A549 (cell line): ENCODE data around the gene BLACAT1. TPM values are rescaled to one million over a fixed set of nuclear protein-coding genes. Genes with fewer than 3 reads are reported as not detected.

ENCODE experiments used
- ATAC-seq, 2 experiments: fragments of 200-7000 bp in 1 of 2; fragments of >200 bp in 1 of 2; cut with Nextera tagmentation in 1 of 2; cut with Tn5 transposase in 1 of 2; 3 replicates each; pipeline versions ENCODE4 v1.8.0 to v1.9.1; 2018 to 2020; ENCODE audit warnings: mild to moderate bottlenecking in 1 of 2, moderate library complexity in 1 of 2
- CTCF ChIA-PET: fragments of 300-600 bp; sonication (Branson Sonifier 250); formaldehyde crosslinking; extraction: SDS; loops from one replicate; lab custom pipeline; 2021; ENCODE audit warnings: antibody characterized with exemption, inconsistent platforms; lab: Yijun Ruan, JAX
- POLR2A ChIA-PET: fragments of 350-600 bp; formaldehyde crosslinking; extraction: SDS; loops from one replicate; lab custom pipeline; 2021; ENCODE audit warnings: antibody characterized with exemption, inconsistent platforms; lab: Yijun Ruan, JAX
- DNase-seq, 2 experiments: peaks; one replicate each; pipeline versions ENCODE4 v3.0.0 to v3.0.0-alpha.2; 2011 to 2016; ENCODE audit warnings: low read depth in 1 of 2, low spot score in 1 of 2
- FAIRE-seq: peaks from 2 replicates; lab custom pipeline; 2011; peaks lifted over from hg19 to GRCh38; lab: Jason Lieb, UNC
- H3K27ac ChIP-seq, 2 experiments: fragments of >200 bp; sonication (Bioruptor Twin); formaldehyde crosslinking; 3 replicates each; pipeline ENCODE4 v1.5.1; 2016 to 2017
- H3K4me1 ChIP-seq: fragments of >200 bp; sonication (Bioruptor Twin); formaldehyde crosslinking; 3 replicates; pipeline ENCODE4 v1.6.1; 2016
- H3K4me2 ChIP-seq: fragments of >200 bp; sonication (Bioruptor Twin); formaldehyde crosslinking; 3 replicates; pipeline ENCODE4 v1.6.1; 2016
- H3K4me3 ChIP-seq: fragments of >200 bp; sonication (Bioruptor Twin); formaldehyde crosslinking; 3 replicates; pipeline ENCODE4 v1.5.1; 2016
- H3K9me3 ChIP-seq: fragments of >200 bp; sonication (Bioruptor Twin); formaldehyde crosslinking; 3 replicates; pipeline ENCODE4 v1.6.1; 2016
- CTCF ChIP-seq: fragments of >200 bp; sonication (Bioruptor Twin); formaldehyde crosslinking; IDR thresholded peaks from 3 replicates; pipeline ENCODE4 v1.5.1; 2016
- E2F6 ChIP-seq: IDR thresholded peaks from 2 replicates; pipeline ENCODE4 v1.6.1; 2012; ENCODE audit warnings: low read depth, borderline replicate concordance
- EP300 ChIP-seq, 2 experiments: fragments of >200 bp; sonication (Bioruptor Twin); formaldehyde crosslinking; IDR thresholded peaks; 2 replicates in 1 of 2; 3 replicates in 1 of 2; pipeline ENCODE4 v1.6.1; 2016 to 2017
- FOSB ChIP-seq: fragments of 250-450 bp; sonication (Bioruptor Pico); IDR thresholded peaks from 2 replicates; pipeline ENCODE4 v1.5.0; 2020; ENCODE audit warnings: mild to moderate bottlenecking, moderate library complexity
- FOXS1 ChIP-seq: fragments of 250-450 bp; sonication (Bioruptor Pico); IDR thresholded peaks from 2 replicates; pipeline ENCODE4 v1.5.0; 2020; ENCODE audit warnings: mild to moderate bottlenecking, moderate library complexity
- HEYL ChIP-seq: fragments of 250-450 bp; sonication (Bioruptor Pico); IDR thresholded peaks from 2 replicates; pipeline ENCODE4 v1.8.0; 2021; ENCODE audit warnings: mild to moderate bottlenecking, moderate library complexity
- HMGXB4 ChIP-seq: fragments of 250-450 bp; sonication (Bioruptor Pico); IDR thresholded peaks from 2 replicates; pipeline ENCODE4 v1.5.0; 2021; ENCODE audit warnings: mild to moderate bottlenecking, moderate library complexity, borderline replicate concordance
- KDM1A ChIP-seq: fragments of 200-600 bp; sonication (generic); IDR thresholded peaks from 2 replicates; pipeline ENCODE4 v1.6.1; 2016; ENCODE audit warnings: low read depth, mild to moderate bottlenecking
- MAX ChIP-seq: IDR thresholded peaks from 2 replicates; pipeline ENCODE4 v1.6.1; 2012
- MYC ChIP-seq: IDR thresholded peaks from 2 replicates; pipeline ENCODE4 v1.6.1; 2012; ENCODE audit warnings: mild to moderate bottlenecking, inconsistent platforms, low read length, improper control_type of control experiment, borderline replicate concordance
- NFE2L2 ChIP-seq: fragments of 150-350 bp; conservative IDR thresholded peaks from 2 replicates; pipeline ENCODE4 v1.6.1; 2014; ENCODE audit warnings: low read length
- NPAS2 ChIP-seq: fragments of 250-450 bp; sonication (Bioruptor Pico); IDR thresholded peaks from 2 replicates; pipeline ENCODE4 v1.8.0; 2022; ENCODE audit warnings: mild to moderate bottlenecking, moderate library complexity, borderline replicate concordance
- POLR2AphosphoS2 ChIP-seq: conservative IDR thresholded peaks from 2 replicates; pipeline ENCODE4 v1.6.1; 2012; ENCODE audit warnings: low read length, improper control_type of control experiment, inconsistent platforms
- RCOR1 ChIP-seq: fragments of 150-350 bp; IDR thresholded peaks from 2 replicates; pipeline ENCODE4 v1.6.1; 2014; ENCODE audit warnings: antibody characterized with exemption, low read length, low read depth
- RFX5 ChIP-seq: fragments of 450-650 bp; IDR thresholded peaks from 2 replicates; pipeline ENCODE4 v1.7.1; 2014; ENCODE audit warnings: antibody characterized with exemption, mild to moderate bottlenecking, moderate library complexity
- SREBF2 ChIP-seq: fragments of 450-650 bp; IDR thresholded peaks from 2 replicates; pipeline ENCODE4 v1.6.1; 2014; ENCODE audit warnings: mild to moderate bottlenecking, moderate library complexity
- USF2 ChIP-seq: fragments of 450-650 bp; IDR thresholded peaks from 2 replicates; pipeline ENCODE4 v1.6.1; 2014; ENCODE audit warnings: antibody characterized with exemption
- ZFP36 ChIP-seq: fragments of 450-650 bp; IDR thresholded peaks from 2 replicates; pipeline ENCODE4 v1.6.1; 2014; ENCODE audit warnings: borderline replicate concordance; ENCODE audit not compliant: partially characterized antibody
- ZNF302 ChIP-seq: fragments of 250-450 bp; sonication (Bioruptor Pico); IDR thresholded peaks from 2 replicates; pipeline ENCODE4 v1.9.0; 2021; ENCODE audit warnings: inconsistent platforms, mild to moderate bottlenecking, moderate library complexity
- WGBS: methylation state at CpG from one replicate; pipeline ENCODE4 v1.1.6; 2017; ENCODE audit errors: missing lambda C conversion rate; 5-methylcytosine and 5-hydroxymethylcytosine counted together
- polyA plus RNA-seq, 4 experiments: library from polyadenylated mRNA; depleted of rRNA in 3 of 4; stranded (reverse); fragments of >200 nt; fragmentation: RNase III in 1 of 4; extraction: RNeasy Plus Mini Kit Qiagen cat#74134 plus additional on column Dnase treatment in 1 of 4; gene quantifications; 2 replicates in 3 of 4; 3 replicates in 1 of 4; pipeline ENCODE4 v1.2.3, GENCODE V29; 2011 to 2017

BLACAT1 gene
- polyA plus RNA-seq, 2 of the 4 experiments (the other 2 are of a cell fraction) = 0.09 TPM; not detected in 1

- no peak overlapping the region for H3K27ac ChIP-seq
- FAIRE-seq = no peak
- peak overlapping the region; percentile 90 for H3K4me2 ChIP-seq
Measured at GRCh38 chr1:205456868-205457745, 1.3 kb upstream of the BLACAT1 start.

GRCh38 chr1:205456383-205456867 lies 580 bp upstream of the BLACAT1 start:
- no peak for FAIRE-seq
- no peak for DNase-seq
- 4% methylated on average over 36 of the region's 47 CpGs for WGBS
- peak in 1 of 2 experiments; percentile 50; a peak in 3 of 6 replicates for ATAC-seq
- Histone ChIP-seq H3K4me2 (peak overlapping the region; percentile 90), H3K4me1 (peaks cover 15% of the 10 kb centered on the region), H3K4me3 (peak overlapping the region; percentile 45), H3K27ac (no peak overlapping the region)
- ChIA-PET POLR2A (no interaction called here), CTCF (interaction anchor here (1.0 to 9.6 kb wide), 8 partner anchors 7 to 67 kb away, joined by 3 to 63 read pairs (median 8); no protein-coding TSS in a partner anchor)
- TF ChIP-seq RFX5 = no peak
- no peak for TF ChIP-seq KDM1A
- no peak for TF ChIP-seq USF2
- no peak for TF ChIP-seq FOXS1 (CRISPR knock-in tag)
- TF ChIP-seq RCOR1 = no peak
- TF ChIP-seq, all 56 proteins: peak for 0
- H3K9me3 ChIP-seq = no peaks in the 10 kb centered on the region

More at GRCh38 chr1:205456868-205457745, 1.3 kb upstream of the BLACAT1 start:
- H3K9me3 ChIP-seq = no peaks in the 10 kb centered on the region
- no peak for DNase-seq
- peak overlapping the region; percentile 45 for H3K4me3 ChIP-seq
- 30% methylated on average over 6 of the region's 74 CpGs for WGBS
- ChIA-PET CTCF (interaction anchor here (1.0 to 9.6 kb wide), 9 partner anchors 8 to 103 kb away, joined by 3 to 63 read pairs (median 5); no protein-coding TSS in a partner anchor), POLR2A (no interaction called here)
- no peak for TF ChIP-seq NFE2L2
- no peak for TF ChIP-seq CTCF
- no peak for TF ChIP-seq FOSB
- peak; percentile 12; the same call in 1 of the 2 replicates for TF ChIP-seq MAX
- no peak for TF ChIP-seq FOXS1 (CRISPR knock-in tag)
- no peak for TF ChIP-seq ZNF302 (CRISPR knock-in tag)
- no peak for TF ChIP-seq HMGXB4 (CRISPR knock-in tag)
- TF ChIP-seq ZFP36 = no peak
- no peak for TF ChIP-seq EP300 (IDR thresholded peaks at IDR 0.05)
- no peak for TF ChIP-seq SREBF2
- peak; percentile 75 for TF ChIP-seq E2F6
- TF ChIP-seq NPAS2 = no peak
- no peak for TF ChIP-seq HEYL (CRISPR knock-in tag)
- no peak for TF ChIP-seq KDM1A
- no peak for TF ChIP-seq POLR2AphosphoS2
- no peak for TF ChIP-seq MYC
- peaks cover 15% of the 10 kb centered on the region for H3K4me1 ChIP-seq
- ATAC-seq = peak in 1 of 2 experiments; percentile 56; a peak in 3 of 6 replicates
